GM12873 (cell line): Measurements from ENCODE around the gene TNRC18.
A peak's percentile ranks its signal among the peaks of the same experiment; 100 is the strongest.

Experiments
- CTCF ChIP-seq: IDR thresholded peaks from 2 replicates; pipeline ENCODE4 v1.5.1; 2012; ENCODE audit warnings: low read depth, mild to moderate bottlenecking, moderate library complexity, low read length, control low read depth; ENCODE audit not compliant: insufficient read depth; ENCODE audit errors: missing control alignments

The TNRC18 gene

GRCh38 chr7:5403442-5403841 is 20.2 kb downstream of the TNRC18 start:
- TF ChIP-seq CTCF = no peak

GRCh38 chr7:5397736-5398135 is 25.9 kb downstream of the TNRC18 start:
- no peak for TF ChIP-seq CTCF

- TF ChIP-seq CTCF = no peak
Observed at GRCh38 chr7:5396999-5397663, 26.5 kb downstream of the TNRC18 start.

GRCh38 chr7:5396542-5396941 is 27.1 kb downstream of the TNRC18 start:
- TF ChIP-seq CTCF = peak; percentile 49

GRCh38 chr7:5395246-5395645 is 28.4 kb downstream of the TNRC18 start:
- no peak for TF ChIP-seq CTCF

GRCh38 chr7:5394264-5395105 is 29.1 kb downstream of the TNRC18 start:
- TF ChIP-seq CTCF = no peak

- no peak for TF ChIP-seq CTCF
Observed at GRCh38 chr7:5393748-5394147, 29.9 kb downstream of the TNRC18 start.
